H9 (cell line): ENCODE results near the gene DSTYK. TPM values are rescaled to one million over a fixed set of nuclear protein-coding genes. Genes with fewer than 3 reads are reported as not detected.

Experiments used
- DNase-seq: peaks from one replicate; pipeline ENCODE4 v3.0.0-alpha.2; 2017
- H2AFZ ChIP-seq: one replicate; pipeline ENCODE4 v1.6.1; 2013; ENCODE audit warnings: mild to moderate bottlenecking, low read length, control low read depth, moderate library complexity
- H2AK5ac ChIP-seq: 2 replicates; pipeline ENCODE4 v1.6.1; 2013; ENCODE audit warnings: low read length, control low read depth, mixed read lengths; ENCODE audit not compliant: insufficient read length
- H2BK120ac ChIP-seq: one replicate; pipeline ENCODE4 v1.6.1; 2013; ENCODE audit warnings: low read depth, mild to moderate bottlenecking, low read length, control low read depth, inconsistent platforms; ENCODE audit not compliant: poor library complexity, severe bottlenecking
- H2BK12ac ChIP-seq: 2 replicates; pipeline ENCODE4 v1.6.1; 2013; ENCODE audit warnings: low read length, control low read depth, mixed read lengths, low read depth; ENCODE audit not compliant: insufficient read length
- H2BK15ac ChIP-seq: 2 replicates; pipeline ENCODE4 v1.6.1; 2013; ENCODE audit warnings: low read depth, low read length, control low read depth
- H2BK20ac ChIP-seq: one replicate; pipeline ENCODE4 v1.6.1; 2013; ENCODE audit warnings: low read depth, mild to moderate bottlenecking, low read length, control low read depth, inconsistent platforms; ENCODE audit not compliant: poor library complexity, severe bottlenecking
- H2BK5ac ChIP-seq: 2 replicates; pipeline ENCODE4 v1.6.1; 2013; ENCODE audit warnings: low read length, control low read depth, mixed read lengths; ENCODE audit not compliant: insufficient read length
- H3K14ac ChIP-seq: 2 replicates; pipeline ENCODE4 v1.6.1; 2013; ENCODE audit warnings: low read length, control low read depth; ENCODE audit not compliant: insufficient read depth
- H3K18ac ChIP-seq: 2 replicates; pipeline ENCODE4 v1.6.1; 2013; ENCODE audit warnings: low read depth, mild to moderate bottlenecking, mixed read lengths, low read length, control low read depth; ENCODE audit not compliant: insufficient read length
- H3K23ac ChIP-seq: 2 replicates; pipeline ENCODE4 v1.6.1; 2013; ENCODE audit warnings: low read length, control low read depth, mixed read lengths, low read depth; ENCODE audit not compliant: insufficient read length
- H3K23me2 ChIP-seq: 2 replicates; pipeline ENCODE4 v1.6.1; 2013; ENCODE audit warnings: low read depth, mild to moderate bottlenecking, mixed read lengths, low read length, control low read depth; ENCODE audit not compliant: insufficient read length, poor library complexity, severe bottlenecking
- H3K27ac ChIP-seq: 2 replicates; pipeline ENCODE4 v1.5.1; 2013; ENCODE audit warnings: low read length, control low read depth, mixed read lengths, low read depth; ENCODE audit not compliant: insufficient read length
- H3K27me3 ChIP-seq: 2 replicates; pipeline ENCODE4 v1.6.1; 2013; ENCODE audit warnings: low read length, control low read depth, inconsistent platforms; ENCODE audit not compliant: insufficient read depth
- H3K4ac ChIP-seq: 2 replicates; pipeline ENCODE4 v1.6.1; 2013; ENCODE audit warnings: low read depth, mild to moderate bottlenecking, control low read depth, inconsistent platforms, low read length, moderate library complexity
- H3K4me1 ChIP-seq: 2 replicates; pipeline ENCODE4 v1.6.1; 2013; ENCODE audit warnings: low read length, control low read depth, inconsistent platforms; ENCODE audit not compliant: insufficient read depth
- H3K4me2 ChIP-seq: 2 replicates; pipeline ENCODE4 v1.6.1; 2013; ENCODE audit warnings: low read length, control low read depth, mixed read lengths; ENCODE audit not compliant: insufficient read length, insufficient read depth
- H3K56ac ChIP-seq: 2 replicates; pipeline ENCODE4 v1.6.1; 2013; ENCODE audit warnings: low read depth, mild to moderate bottlenecking, mixed read lengths, low read length, control low read depth; ENCODE audit not compliant: insufficient read length
- H3K79me1 ChIP-seq: 2 replicates; pipeline ENCODE4 v1.6.1; 2013; ENCODE audit warnings: low read depth, mild to moderate bottlenecking, moderate library complexity, low read length, control low read depth, inconsistent platforms; ENCODE audit not compliant: insufficient read depth, poor library complexity, severe bottlenecking
- H3K79me2 ChIP-seq: 2 replicates; pipeline ENCODE4 v1.6.1; 2013; ENCODE audit warnings: low read length, control low read depth, inconsistent platforms; ENCODE audit not compliant: insufficient read depth
- H3K9ac ChIP-seq: 2 replicates; pipeline ENCODE4 v1.6.1; 2013; ENCODE audit warnings: low read length, control low read depth, mixed read lengths; ENCODE audit not compliant: insufficient read length; ENCODE audit errors: extremely low read depth
- H3K9me3 ChIP-seq: one replicate; pipeline ENCODE4 v1.6.1; 2013; ENCODE audit warnings: low read depth, low read length, inconsistent platforms; ENCODE audit not compliant: control insufficient read depth
- H3T11ph ChIP-seq: one replicate; pipeline ENCODE4 v1.6.1; 2013; ENCODE audit warnings: mild to moderate bottlenecking, low read length, control low read depth, inconsistent platforms
- H4K20me1 ChIP-seq: one replicate; pipeline ENCODE4 v1.6.1; 2013; ENCODE audit not compliant: control insufficient read depth, insufficient read length, insufficient read depth
- H4K5ac ChIP-seq: 2 replicates; pipeline ENCODE4 v1.6.1; 2013; ENCODE audit warnings: low read depth, mild to moderate bottlenecking, mixed read lengths, low read length, control low read depth; ENCODE audit not compliant: insufficient read length
- H4K8ac ChIP-seq: replicated peaks from 2 replicates; pipeline ENCODE4 v1.6.1; 2013; ENCODE audit warnings: low read length, control low read depth, mixed read lengths, low read depth; ENCODE audit not compliant: insufficient read length
- H4K91ac ChIP-seq: 2 replicates; pipeline ENCODE4 v1.6.1; 2013; ENCODE audit warnings: low read depth, mild to moderate bottlenecking, moderate library complexity, mixed read lengths, low read length, control low read depth; ENCODE audit not compliant: insufficient read length
- H3K27ac Mint-ChIP-seq, 3 experiments: 2 replicates in 2 of 3; 3 replicates in 1 of 3; pipeline ENCODE4 v1.8.0; 2020 to 2021; ENCODE audit warnings: mixed read lengths in 3 of 3, mild to moderate bottlenecking in 1 of 3, moderate library complexity in 1 of 3
- H3K27me3 Mint-ChIP-seq: 2 replicates; pipeline ENCODE4 v1.8.0; 2021; ENCODE audit warnings: low read depth, mild to moderate bottlenecking, moderate library complexity, mixed read lengths
- H3K36me3 Mint-ChIP-seq, 3 experiments: 2 replicates in 2 of 3; 3 replicates in 1 of 3; pipeline ENCODE4 v1.8.0; 2020 to 2021; ENCODE audit warnings: low read depth in 3 of 3, mixed read lengths in 3 of 3; ENCODE audit not compliant: insufficient read depth in 1 of 3
- H3K4me1 Mint-ChIP-seq, 2 experiments: 2 replicates each; pipeline ENCODE4 v1.8.0; 2020; ENCODE audit warnings: mixed read lengths in 2 of 2
- H3K4me3 Mint-ChIP-seq, 2 experiments: 2 replicates in 1 of 2; 3 replicates in 1 of 2; pipeline ENCODE4 v1.8.0; 2020 to 2021; ENCODE audit warnings: mild to moderate bottlenecking in 2 of 2, mixed read lengths in 2 of 2, moderate library complexity in 1 of 2
- H3K9me3 Mint-ChIP-seq, 2 experiments: 2 replicates in 1 of 2; 3 replicates in 1 of 2; pipeline ENCODE4 v1.8.0; 2020; ENCODE audit warnings: mild to moderate bottlenecking in 2 of 2, mixed read lengths in 2 of 2, moderate library complexity in 1 of 2
- CTCF ChIP-seq: fragments of 200-600 bp; sonication (generic); conservative IDR thresholded peaks from 3 replicates; pipeline ENCODE4 v1.8.0; 2021; ENCODE audit warnings: antibody characterized with exemption, mild to moderate bottlenecking
- WGBS: extraction: QIAGEN DNeasy Blood & Tissue Kit; methylation state at CpG from one replicate; pipeline ENCODE4 v1.1.7; 2013; ENCODE audit warnings: missing lambda C conversion rate, low lambda C conversion rate, mixed read lengths; ENCODE audit not compliant: insufficient read length; ENCODE audit errors: extremely low coverage; 5-methylcytosine and 5-hydroxymethylcytosine counted together
- total RNA-seq: library from RNA; stranded (reverse); gene quantifications from 2 replicates; pipeline ENCODE4 v1.2.1, GENCODE V29; 2021

The DSTYK gene
- total RNA-seq, 1 experiment from 2014 or later, result 8.5 TPM

- Histone ChIP-seq H3K14ac (no peak overlapping the region), H2BK5ac (no peak overlapping the region), H3K56ac (no peak overlapping the region), H2BK12ac (no peak overlapping the region), H3K4ac (no peak overlapping the region), H3K18ac (no peak overlapping the region), H3K9me3 (peaks cover 9% of the 10 kb centered on the region), H4K8ac (no peak overlapping the region), H2AK5ac (no peak overlapping the region), H2BK120ac (no peak overlapping the region), H4K91ac (no peak overlapping the region), H4K5ac (no peak overlapping the region), H4K20me1 (no peaks in the 10 kb centered on the region), H2BK15ac (no peak overlapping the region), H2BK20ac (no peak overlapping the region), H3K4me1 (no peaks in the 10 kb centered on the region), H3K79me2 (no peaks in the 10 kb centered on the region), H3K23me2 (no peaks in the 10 kb centered on the region), H2AFZ (no peak overlapping the region), H3K4me2 (no peak overlapping the region), H3K27ac (no peak overlapping the region), H3K27me3 (no peaks in the 10 kb centered on the region), H3K79me1 (no peaks in the 10 kb centered on the region), H3K9ac (no peak overlapping the region), H3K23ac (no peak overlapping the region), H3T11ph (no peak overlapping the region)
- H3K27ac Mint-ChIP-seq, result no peak overlapping the region
- peaks cover 29% of the 10 kb centered on the region in 2 experiments for H3K9me3 Mint-ChIP-seq
- peaks cover 41 to 64% (median 55%) of the 10 kb centered on the region in 3 experiments for H3K36me3 Mint-ChIP-seq
- no peak overlapping the region for H3K4me3 Mint-ChIP-seq
- no peak for DNase-seq
- no peaks in the 10 kb centered on the region for H3K27me3 Mint-ChIP-seq
- no peak for TF ChIP-seq CTCF
- WGBS, result no CpG with 5 or more reads among the region's 4 CpGs
- H3K4me1 Mint-ChIP-seq, result peaks cover 6 to 9% of the 10 kb centered on the region in 2 experiments
Observed at GRCh38 chr1:205152505-205152904, 59.0 kb downstream of the DSTYK start.
